NK-92 (cell line): ENCODE results near the gene STAC3.

Source experiments
- DNase-seq: peaks from one replicate; lab custom pipeline; 2025; ENCODE audit not compliant: unreplicated experiment; lab: John Stamatoyannopoulos, UW

The STAC3 gene

GRCh38 chr12:57223191-57224165 lies 27.5 kb downstream of the STAC3 start:
- no peak for DNase-seq

DNA sequence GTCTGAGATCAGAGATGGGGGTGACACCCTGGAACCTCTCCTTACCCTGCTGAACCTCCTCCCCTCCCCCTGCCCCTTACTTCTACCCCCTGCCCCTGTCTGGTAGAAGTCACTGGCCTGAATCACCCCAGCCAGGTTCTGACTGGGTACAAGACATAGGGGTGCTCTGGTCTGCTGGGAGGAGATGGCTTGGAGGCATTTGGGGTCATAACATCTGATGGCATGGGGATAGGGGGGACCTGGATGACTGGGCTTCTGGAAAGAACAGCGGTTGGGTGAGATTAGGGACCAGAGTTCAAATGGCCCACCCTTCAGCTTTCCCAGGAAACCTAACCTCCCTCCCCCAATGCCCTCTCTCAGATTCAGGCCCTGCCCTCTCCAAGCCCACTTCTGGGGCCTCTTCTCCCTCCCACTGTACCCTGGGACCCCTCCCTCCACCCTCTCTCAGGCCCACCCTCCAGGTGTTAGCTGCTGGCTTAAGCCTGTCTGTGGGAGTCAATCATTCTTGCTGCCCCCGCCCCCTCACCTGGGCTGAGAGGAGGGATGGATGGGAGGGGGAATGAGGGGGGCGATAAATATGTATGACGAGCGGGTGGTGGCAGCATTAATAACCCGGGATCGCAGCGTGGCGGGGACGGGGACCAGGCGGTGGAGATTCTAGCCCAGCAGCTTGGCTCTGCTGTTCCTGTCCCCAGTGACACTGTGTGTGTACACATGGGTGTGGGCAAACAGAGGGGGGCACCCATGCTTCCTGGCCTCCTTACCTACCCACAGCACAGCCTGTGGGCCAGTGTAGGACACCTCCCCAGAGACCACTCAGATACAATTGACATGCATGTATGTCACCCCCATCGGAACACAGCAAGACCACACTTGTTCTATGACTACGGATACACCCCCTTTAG lies 28.4 kb downstream of the STAC3 start:
- DNase-seq = no peak

DNA sequence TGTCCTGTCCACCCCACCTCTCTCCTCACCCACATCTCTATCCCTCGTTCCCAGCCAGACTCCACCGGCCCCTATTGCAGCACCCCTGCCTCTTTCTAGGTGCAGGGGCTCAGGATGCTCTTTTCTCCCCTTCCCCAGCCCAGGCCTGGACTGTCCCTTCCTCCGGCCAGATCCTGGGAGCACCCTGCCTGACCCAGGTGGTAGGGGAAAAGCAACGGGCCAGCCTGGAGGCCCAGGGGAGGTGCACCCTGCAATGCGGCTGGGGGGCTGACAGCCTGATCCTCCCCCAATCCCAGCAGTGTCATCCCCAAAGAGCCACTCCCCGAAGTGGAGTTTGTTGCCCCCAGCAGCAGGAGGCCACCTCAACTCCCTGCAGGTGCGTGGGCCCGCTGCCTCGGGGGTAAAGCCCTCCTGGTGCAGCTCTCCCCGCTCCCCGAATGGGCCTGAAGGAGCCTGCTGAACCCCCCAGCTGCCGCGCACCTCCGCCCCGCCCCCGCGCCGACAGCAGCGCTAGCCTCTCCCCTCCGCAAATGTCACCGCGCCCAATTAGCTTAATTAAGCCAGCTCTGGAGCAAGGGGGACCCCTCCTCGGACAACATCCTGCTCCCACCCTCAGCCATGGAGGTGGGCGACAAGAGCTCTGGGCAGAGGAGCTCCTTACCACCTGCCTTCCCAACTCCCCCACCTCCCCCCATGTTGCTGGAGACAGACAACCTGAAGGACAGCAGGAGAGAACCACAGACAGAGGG lies 29.6 kb downstream of the STAC3 start:
- DNase-seq = no peak

DNA sequence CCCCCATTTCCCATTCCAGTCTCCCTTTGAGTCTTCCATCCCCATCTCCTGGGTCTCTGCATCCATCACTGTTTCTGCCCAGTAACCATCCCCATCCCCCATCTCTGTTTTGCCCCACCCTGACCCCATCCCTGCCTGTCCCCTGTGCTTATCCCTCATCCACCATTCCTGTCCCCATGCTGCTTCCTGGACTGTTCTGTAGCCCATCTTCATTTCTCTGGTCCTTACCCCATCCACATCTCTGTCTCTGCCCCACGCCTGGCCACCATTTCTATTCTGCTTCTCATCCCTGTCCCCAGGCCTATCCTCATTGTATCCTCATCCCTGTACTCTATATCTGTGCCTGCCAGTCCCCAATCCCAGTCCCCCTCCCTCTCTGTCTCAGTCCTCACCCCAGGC lies 30.2 kb downstream of the STAC3 start:
- DNase-seq = no peak

DNA sequence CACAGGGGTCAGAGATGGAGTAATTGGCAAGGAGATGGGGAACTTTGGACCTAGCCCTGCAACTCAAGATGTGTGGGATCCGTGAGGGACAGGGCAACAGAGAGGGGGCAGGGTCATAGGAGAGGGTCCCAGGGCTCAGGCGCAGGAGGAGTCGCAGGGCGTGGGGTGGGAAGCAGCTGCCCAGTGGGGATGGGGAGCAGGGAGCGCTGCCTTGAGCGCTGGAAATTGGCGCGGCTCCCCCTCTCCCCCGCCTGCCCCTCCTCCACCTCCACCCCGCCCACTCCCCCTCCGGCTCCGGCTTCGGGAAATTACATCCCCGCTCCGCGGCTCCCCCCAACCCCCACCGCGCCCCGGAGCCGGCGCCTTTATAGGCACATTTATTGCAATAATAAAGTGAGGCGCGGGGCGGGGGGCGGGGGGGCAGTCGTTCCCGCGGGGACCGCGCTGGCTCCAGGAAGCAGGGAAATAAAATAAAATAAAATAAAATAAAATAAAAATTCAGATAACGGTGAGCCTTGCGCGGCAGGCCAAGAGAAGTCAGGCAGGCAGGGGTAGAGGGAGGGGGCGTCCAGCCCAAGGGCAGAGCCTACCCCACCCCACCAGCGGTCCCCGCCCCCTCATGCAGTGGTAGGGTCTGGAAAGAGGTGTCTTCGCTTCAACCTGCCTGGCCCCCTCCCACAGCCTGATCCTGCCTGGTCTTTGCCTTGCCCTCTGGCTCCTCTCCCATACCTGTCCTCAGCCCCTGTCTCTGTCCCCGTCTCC lies 30.8 kb downstream of the STAC3 start:
- DNase-seq = no peak

DNA sequence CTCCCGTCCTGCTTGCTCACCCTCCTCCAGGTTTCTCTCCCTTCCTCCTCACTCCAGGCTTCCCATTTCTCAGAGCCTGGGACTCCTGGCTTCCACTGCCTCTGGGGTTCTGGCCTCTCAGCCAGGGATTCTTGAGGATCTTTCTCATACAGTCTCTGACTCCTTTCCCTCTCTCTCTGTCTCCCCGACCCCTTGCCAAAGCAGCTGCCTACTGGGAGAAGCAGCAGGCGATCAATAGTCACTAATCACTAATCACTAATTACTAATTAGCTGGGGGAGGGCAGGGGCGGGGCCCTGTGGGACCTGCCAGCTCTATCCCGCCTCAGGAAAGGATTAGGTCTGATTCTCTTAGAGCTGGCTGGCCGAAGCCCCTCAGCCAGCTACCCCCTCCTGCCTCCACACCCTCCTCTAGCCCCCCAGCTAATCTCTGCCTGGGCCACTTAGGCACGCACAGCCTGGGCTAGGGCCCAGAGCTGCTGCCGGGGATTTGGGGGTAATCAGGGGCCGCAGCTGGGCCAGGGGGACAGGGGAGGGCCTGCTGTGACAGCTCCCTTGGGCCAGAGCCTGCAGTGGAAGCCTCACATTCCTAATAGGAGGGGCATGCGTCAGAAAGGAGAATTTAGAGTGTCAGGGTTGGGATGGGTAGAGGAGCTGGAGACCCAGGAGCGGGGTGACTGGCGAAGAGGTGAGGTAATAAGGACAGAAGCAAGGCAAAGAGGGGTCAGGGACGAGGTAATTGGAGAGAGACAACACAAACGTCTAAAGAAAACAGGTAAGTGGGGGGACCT lies 31.6 kb downstream of the STAC3 start:
- no peak for DNase-seq

GRCh38 chr12:57218030-57218853 lies 32.7 kb downstream of the STAC3 start:
- no peak for DNase-seq

- no peak for DNase-seq
Observed at GRCh38 chr12:57216921-57217879, 33.8 kb downstream of the STAC3 start.

- no peak for DNase-seq
Observed at GRCh38 chr12:57216014-57216911, 34.7 kb downstream of the STAC3 start, which contains the start of gene NXPH4. TSS of gene NXPH4 (plus strand) at chr12:57216794. CDS start at chr12:57216970, 176 bp downstream.

DNA sequence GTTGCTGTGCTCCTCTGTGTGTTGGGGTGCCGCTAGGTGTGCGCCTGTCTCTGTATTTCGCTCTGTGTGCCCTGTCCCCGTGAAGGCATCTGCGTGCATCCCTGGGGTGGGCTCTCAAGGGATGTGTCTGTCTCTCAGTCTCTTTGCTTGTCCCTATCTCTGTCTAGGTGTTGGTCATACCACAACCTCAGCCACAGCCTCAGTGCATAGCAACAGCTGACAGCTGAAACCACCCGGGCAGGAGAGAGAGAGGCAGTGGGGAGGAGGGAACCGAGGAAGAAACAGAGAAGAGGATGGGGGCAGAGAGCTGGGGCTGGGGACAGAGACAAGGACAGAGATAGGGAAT lies 35.3 kb downstream of the STAC3 start:
- no peak for DNase-seq

GRCh38 chr12:57215065-57215464 lies 35.9 kb downstream of the STAC3 start:
- DNase-seq = no peak

- peak; percentile 2 for DNase-seq
Observed at GRCh38 chr12:57214398-57214781, 36.6 kb downstream of the STAC3 start.

DNA sequence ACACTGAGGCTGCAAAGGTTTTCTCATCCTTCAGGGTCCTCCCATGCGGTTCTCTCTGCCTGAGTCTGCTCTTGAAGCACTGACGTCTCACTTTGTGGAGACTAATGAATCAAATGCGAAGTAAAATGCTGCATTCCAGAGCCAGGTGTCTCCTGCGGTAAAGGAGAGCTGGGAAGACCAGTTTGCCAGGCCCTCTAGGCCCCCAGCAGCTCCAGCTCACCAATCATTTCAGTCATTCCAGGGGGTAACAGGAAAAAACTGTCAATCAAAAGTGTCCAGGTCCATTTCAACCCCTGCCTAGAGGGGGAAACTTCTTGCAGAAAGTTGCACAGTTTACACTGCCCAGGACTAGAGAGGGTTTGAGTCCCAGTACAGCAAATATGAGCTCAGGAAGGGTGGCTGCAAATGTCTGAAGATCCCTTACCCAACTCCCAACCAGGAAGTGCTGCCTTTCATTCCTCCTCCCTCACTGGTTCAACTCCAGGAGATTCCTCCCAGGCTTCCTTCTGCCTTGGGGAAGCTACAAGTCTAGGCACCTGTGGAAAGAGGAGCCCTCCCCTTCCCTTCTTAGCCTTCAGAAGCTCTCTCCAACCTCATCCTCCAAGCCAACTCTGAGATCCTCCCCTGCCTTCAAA lies 37.1 kb downstream of the STAC3 start:
- DNase-seq = no peak

GRCh38 chr12:57213058-57213715 lies 37.8 kb downstream of the STAC3 start:
- no peak for DNase-seq

- no peak for DNase-seq
Observed at GRCh38 chr12:57212701-57213057, 38.3 kb downstream of the STAC3 start.
